ENCODE results near the gene DCLK3.

The DCLK3 gene

GRCh38 chr3:36707623-36708409 is 56.5 kb downstream of the DCLK3 start:
- no peak for DNase-seq

DNA sequence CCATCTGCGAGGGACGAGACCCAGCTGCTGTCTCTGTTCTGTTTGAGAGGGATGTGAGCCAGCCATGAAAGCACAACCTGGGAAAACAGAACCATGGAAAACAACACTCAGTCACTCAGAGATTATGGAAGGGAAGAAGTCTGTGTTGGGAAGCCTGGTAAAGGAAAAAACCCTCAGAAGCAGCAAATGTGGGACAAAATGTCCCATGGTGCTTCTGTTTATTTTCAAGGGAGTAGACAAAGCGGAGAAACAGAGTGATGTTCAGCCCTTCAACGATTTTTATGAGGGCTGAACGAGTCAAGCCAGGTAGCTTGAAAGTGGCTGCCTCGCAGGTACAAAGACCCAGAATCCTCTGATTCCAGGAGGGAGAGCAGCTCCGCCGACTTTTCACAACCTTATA is 59.3 kb downstream of the DCLK3 start:
- no peak for DNase-seq

DNA sequence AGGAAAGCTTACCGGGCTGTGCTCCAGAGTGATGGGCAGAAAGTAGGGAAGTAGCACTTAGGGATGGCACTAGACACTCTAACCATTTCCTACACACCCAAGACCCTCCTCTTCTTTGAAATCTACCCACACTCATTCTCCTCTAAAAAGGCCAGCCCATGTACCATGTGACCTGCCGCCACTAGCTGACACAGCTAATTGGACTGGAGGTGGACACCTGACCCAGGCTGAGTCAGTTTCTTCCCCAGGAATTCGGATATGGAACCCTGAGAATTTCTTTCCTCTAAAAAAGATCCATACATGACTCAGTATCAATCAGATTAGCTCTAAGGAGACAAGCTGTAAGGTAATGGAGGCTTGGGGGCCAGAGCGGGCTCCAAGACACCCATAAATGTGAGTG is 60.1 kb downstream of the DCLK3 start:
- no peak for DNase-seq

DNA sequence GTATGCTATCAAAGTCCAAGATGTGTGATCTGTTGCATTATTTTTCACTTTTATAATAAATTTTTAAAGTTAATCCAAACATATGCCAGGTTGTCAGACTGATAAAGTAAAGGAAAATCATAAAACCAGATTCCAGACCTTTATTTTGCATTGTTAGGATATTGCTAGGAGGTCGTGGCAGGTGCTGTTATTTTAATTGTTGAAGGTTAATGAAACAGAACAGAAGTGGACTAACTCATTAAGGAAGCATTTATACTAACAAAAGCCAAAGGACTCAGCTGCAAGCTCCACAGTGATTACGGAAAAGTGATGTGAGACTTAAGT is 63.1 kb downstream of the DCLK3 start:
- no peak for DNase-seq

- no peak for DNase-seq
Observed at GRCh38 chr3:36700537-36701248, 63.7 kb downstream of the DCLK3 start.

- DNase-seq = no peak
Observed at GRCh38 chr3:36698314-36698713, 66.0 kb downstream of the DCLK3 start.

GRCh38 chr3:36697229-36698001 is 66.9 kb downstream of the DCLK3 start:
- DNase-seq = no peak

GRCh38 chr3:36696799-36697198 is 67.6 kb downstream of the DCLK3 start:
- DNase-seq = no peak

GRCh38 chr3:36695769-36696137 is 68.6 kb downstream of the DCLK3 start:
- no peak for DNase-seq

GRCh38 chr3:36695113-36695768 is 69.1 kb downstream of the DCLK3 start:
- DNase-seq = no peak

- no peak for DNase-seq
Observed at GRCh38 chr3:36693670-36694069, 70.7 kb downstream of the DCLK3 start.

- DNase-seq = no peak
Observed at GRCh38 chr3:36689560-36689959, 74.8 kb downstream of the DCLK3 start.

DNA sequence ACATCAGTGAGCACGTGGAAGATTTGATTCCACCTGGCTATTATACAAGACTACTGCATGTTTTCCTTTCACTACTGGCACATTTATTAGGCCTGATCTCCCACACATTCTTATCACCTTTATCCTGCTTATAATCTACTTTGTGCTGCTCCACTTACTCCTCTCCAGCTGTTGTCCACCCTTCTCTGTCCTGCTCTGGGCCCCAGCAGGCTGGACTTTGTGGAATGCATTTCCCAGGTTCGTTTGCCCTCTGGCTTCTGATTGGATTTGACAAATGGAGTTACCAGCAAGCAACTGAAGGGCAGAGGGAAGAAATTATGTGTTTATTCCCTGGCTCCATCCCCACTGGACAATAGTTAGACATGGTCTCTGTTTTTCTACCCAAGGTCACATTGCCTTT is 75.5 kb downstream of the DCLK3 start:
- DNase-seq = no peak

- no peak for DNase-seq
Observed at GRCh38 chr3:36686516-36686915, 77.8 kb downstream of the DCLK3 start.

DNA sequence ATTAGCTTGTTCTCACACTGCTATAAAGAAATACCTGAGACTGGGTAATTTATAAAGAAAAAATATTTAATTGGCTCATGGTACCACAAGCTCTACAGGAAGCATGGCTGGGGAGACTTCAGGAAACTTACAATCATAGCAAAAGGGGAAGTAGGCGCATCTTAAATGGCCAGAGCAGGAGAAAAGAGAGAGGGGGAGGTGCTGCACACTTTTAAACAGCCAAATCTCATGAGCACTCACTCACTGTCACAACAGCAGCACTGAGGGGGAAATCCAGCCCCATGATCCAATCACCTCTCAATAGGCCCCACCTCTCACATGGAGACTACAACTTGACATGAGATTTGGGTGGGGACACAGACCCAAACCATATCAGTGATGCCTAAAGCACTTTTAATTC is 82.5 kb downstream of the DCLK3 start:
- no peak for DNase-seq

DNA sequence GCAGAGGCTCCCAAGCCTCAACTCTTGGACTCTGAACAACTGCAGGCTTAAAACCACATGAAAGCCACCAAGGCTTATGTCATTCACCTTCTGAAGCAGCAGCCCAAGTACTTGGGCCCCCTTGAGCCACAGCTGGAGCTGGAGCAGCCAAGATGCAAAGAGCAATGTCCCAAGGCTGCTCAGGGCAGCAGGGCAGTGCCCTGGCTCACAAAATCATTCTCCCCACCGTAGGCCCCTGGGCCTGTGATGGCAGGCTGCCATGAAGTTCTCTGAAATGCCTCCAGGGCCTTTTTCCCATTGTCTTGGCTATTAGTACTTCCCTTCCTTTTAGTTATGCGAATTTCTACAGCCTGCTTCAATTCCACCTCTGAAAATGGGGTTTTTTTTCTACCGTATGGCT is 83.4 kb downstream of the DCLK3 start:
- DNase-seq = no peak

DNA sequence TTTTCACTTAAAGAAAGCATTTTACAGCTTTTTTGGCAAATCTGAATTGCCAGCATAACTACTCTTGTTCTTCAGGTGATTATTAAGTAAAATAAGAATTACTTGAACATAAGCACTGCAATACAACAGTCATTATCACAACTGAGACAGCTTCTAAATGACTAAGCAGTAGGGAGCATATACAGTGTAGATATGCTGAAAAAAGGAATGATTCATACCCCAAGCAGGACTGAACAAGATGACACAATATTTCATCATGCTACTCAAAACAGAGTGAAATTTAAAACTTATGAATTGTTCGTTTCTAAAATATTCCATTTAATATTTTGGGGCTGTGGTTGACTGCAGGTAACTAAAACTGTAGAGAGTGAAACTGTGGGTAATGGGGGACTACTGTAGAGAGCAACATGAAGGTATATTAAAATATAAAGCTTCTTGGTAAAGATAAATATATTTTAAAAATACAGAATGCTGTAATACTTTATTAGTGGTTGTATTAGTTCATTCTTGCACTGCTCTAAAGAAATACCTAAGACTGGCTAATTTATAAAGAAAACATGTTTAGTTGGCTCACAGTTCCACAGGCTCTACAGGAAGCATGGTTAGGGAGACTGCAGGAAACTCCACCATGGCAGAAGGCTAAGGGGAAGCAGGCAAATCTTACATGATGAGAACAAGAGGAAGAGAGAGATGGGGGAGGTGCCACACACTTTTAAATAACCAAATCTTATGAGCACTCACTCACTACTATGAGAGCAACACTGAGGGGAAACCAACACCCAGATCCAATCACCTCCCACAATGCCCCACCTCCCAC is 84.8 kb downstream of the DCLK3 start:
- no peak for DNase-seq

- DNase-seq = no peak
Observed at GRCh38 chr3:36678216-36679013, 85.9 kb downstream of the DCLK3 start.

GRCh38 chr3:36677331-36678007 is 86.9 kb downstream of the DCLK3 start:
- DNase-seq = no peak

- DNase-seq = no peak
Observed at GRCh38 chr3:36674816-36675215, 89.5 kb downstream of the DCLK3 start.

DNA sequence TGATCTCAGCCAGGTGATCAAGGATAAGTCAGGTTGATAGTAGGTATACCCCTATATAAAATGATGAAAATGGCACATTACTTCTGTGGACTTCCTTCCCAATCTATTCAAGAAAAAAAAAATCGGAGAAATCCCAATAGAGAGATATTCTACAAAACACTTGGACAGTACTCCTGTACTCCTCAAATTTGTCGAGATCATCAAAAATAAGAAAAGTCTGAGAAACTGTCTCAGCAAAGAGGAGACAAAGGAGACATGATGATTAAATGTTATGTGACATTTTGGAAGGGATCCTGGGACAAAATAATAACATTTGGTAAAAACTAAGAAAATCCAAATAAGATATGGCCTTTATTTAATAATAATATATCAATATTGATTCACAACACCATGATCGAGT is 94.6 kb downstream of the DCLK3 start:
- no peak for DNase-seq

Data from effector CD4-positive, alpha-beta T cell (primary cell).